Vagina (tissue), 2 donors: ENCODE measurements around the gene GPC5.

Experiments used
- CTCF ChIP-seq, 3 experiments: fragments of 450-650 bp in 2 of 3; fragments of 200-600 bp in 1 of 3; sonication (generic) in 1 of 3; IDR thresholded peaks; one replicate each; pipeline ENCODE4 v1.5.1; 2017 to 2019; ENCODE audit warnings: antibody characterized with exemption in 3 of 3, mild to moderate bottlenecking in 2 of 3, moderate library complexity in 2 of 3
- POLR2A ChIP-seq, 2 donors: fragments of 450-650 bp; IDR thresholded peaks; one replicate each; pipeline ENCODE4 v1.6.1; 2017; ENCODE audit warnings: antibody characterized with exemption in 2 of 2, mild to moderate bottlenecking in 2 of 2, moderate library complexity in 2 of 2

- no peak for TF ChIP-seq POLR2A (IDR thresholded peaks at IDR 0.05)
- no peak for TF ChIP-seq CTCF (IDR thresholded peaks at IDR 0.05)
These were observed 1.6 kb downstream of the GPC5 start for GRCh38 chr13:91400063-91400399.
